ENCODE measurements around the gene CALML3.

Gene CALML3

GRCh38 chr10:5534051-5534821 is 9.5 kb downstream of the CALML3 start:
- TF ChIP-seq CTCF (conservative IDR thresholded peaks at IDR 0.05) (no peak), ZFX (IDR thresholded peaks at IDR 0.05) (no peak)
- no peak overlapping the region for H3K27ac ChIP-seq

GRCh38 chr10:5534880-5535856 is 10.4 kb downstream of the CALML3 start:
- TF ChIP-seq CTCF (conservative IDR thresholded peaks at IDR 0.05) (no peak), ZFX (IDR thresholded peaks at IDR 0.05) (no peak)
- no peak overlapping the region for H3K27ac ChIP-seq

- no peak overlapping the region for H3K27ac ChIP-seq
- TF ChIP-seq ZFX (IDR thresholded peaks at IDR 0.05) (no peak), CTCF (conservative IDR thresholded peaks at IDR 0.05) (no peak)
Observed at GRCh38 chr10:5536486-5537081, 11.8 kb downstream of the CALML3 start.

- no peak for TF ChIP-seq ZFX (IDR thresholded peaks at IDR 0.05)
- TF ChIP-seq CTCF (conservative IDR thresholded peaks at IDR 0.05) = no peak
- H3K27ac ChIP-seq = no peak overlapping the region
Observed at GRCh38 chr10:5537684-5538083, 12.9 kb downstream of the CALML3 start.

GRCh38 chr10:5538446-5538845 is 13.7 kb downstream of the CALML3 start:
- no peak for TF ChIP-seq CTCF (conservative IDR thresholded peaks at IDR 0.05)
- no peak overlapping the region for H3K27ac ChIP-seq

- no peak for TF ChIP-seq ZFX (IDR thresholded peaks at IDR 0.05)
- no peak for TF ChIP-seq CTCF (conservative IDR thresholded peaks at IDR 0.05)
- H3K27ac ChIP-seq = no peak overlapping the region
Observed at GRCh38 chr10:5538892-5539651, 14.3 kb downstream of the CALML3 start.
